ENCODE data around the gene UNC13B. TPM values are rescaled to one million over a fixed set of nuclear protein-coding genes. Genes with fewer than 3 reads are reported as not detected.

The UNC13B gene
- 1 to 10 TPM; 3.2 to 3.5 TPM for total RNA-seq
- polyA plus RNA-seq: 0.54 TPM

- Mint-ChIP-seq H3K9me3 (no peaks in the 10 kb centered on the region), H3K27me3 (peaks cover 2 to 10% of the 10 kb centered on the region in 2 donors), H3K27ac (peak within 1 kb of the TSS in 6 of 8 donors; percentile 49 to 92 (median 77)), H3K4me1 (peaks cover 11 to 24% (median 12%) of the 10 kb centered on the region in 3 donors), H3K36me3 (peaks cover 0 to 5% (median 0%) of the 10 kb centered on the region in 3 donors), H3K4me3 (peak within 1 kb of the TSS; percentile 91 to 95 (median 92))
- POLR2A ChIA-PET: no interaction called here
- Histone ChIP-seq H3K27ac (ENCODE audit: low read depth, low read length) (no peak within 1 kb of the TSS), H3K4me1 (ENCODE audit: insufficient read depth, low read length) (no peaks in the 10 kb centered on the region), H3K36me3 (ENCODE audit: insufficient read depth, low read length) (no peaks in the 10 kb centered on the region), H3K4me3 (ENCODE audit: low read length) (peak within 1 kb of the TSS; percentile 54), H3K27me3 (ENCODE audit: insufficient read depth, low read length, poor library complexity, severe bottlenecking) (no peaks in the 10 kb centered on the region), H3K9me3 (ENCODE audit: low read length) (no peaks in the 10 kb centered on the region)
- DNase-seq: peak; percentile 59 to 79 (median 69)
- CTCF ChIA-PET: interaction anchor here (1.3 to 1.4 kb wide), 2 partner anchors 45 to 65 kb away, joined by 4 read pairs; partner anchors contain the start of gene PIGO
These were observed at the start of gene UNC13B for GRCh38 chr9:35161713-35162604. Gene UNC13B, plus strand, starts transcription at chr9:35162009. Its CDS starts 275 bp downstream, at chr9:35162284.

GRCh38 chr9:35112257-35113020, 49.4 kb upstream of the UNC13B start:
- H3K27ac ChIP-seq (ENCODE audit: low read depth, low read length): peak overlapping the region; percentile 35
- H3K27me3 ChIP-seq (ENCODE audit: insufficient read depth, low read length, poor library complexity, severe bottlenecking): no peaks in the 10 kb centered on the region
- Mint-ChIP-seq H3K9me3 (no peaks in the 10 kb centered on the region), H3K36me3 (peaks cover 0 to 7% (median 0%) of the 10 kb centered on the region in 3 donors), H3K4me1 (peaks cover 58 to 71% (median 66%) of the 10 kb centered on the region in 3 donors), H3K27ac (peak overlapping the region; percentile 7 to 95 (median 88)), H3K4me3 (peak overlapping the region; percentile 52 to 85 (median 78)), H3K27me3 (peaks cover 0 to 1% of the 10 kb centered on the region in 2 donors)
- peak overlapping the region; percentile 50 for H3K4me3 ChIP-seq (ENCODE audit: low read length)
- H3K36me3 ChIP-seq (ENCODE audit: insufficient read depth, low read length): no peaks in the 10 kb centered on the region
- POLR2A ChIA-PET: interaction anchor here (1.6 kb wide), 2 partner anchors 9 to 41 kb away, joined by 7 read pairs; partner anchors contain the start of gene STOML2
- CTCF ChIA-PET: interaction anchor here (1.2 to 3.2 kb wide), 5 partner anchors 10 to 491 kb away, joined by 4 to 16 read pairs (median 5); partner anchors contain the start of genes PIGO, STOML2 and VCP
- DNase-seq: no peak
- H3K9me3 ChIP-seq (ENCODE audit: low read length): no peaks in the 10 kb centered on the region
- H3K4me1 ChIP-seq (ENCODE audit: insufficient read depth, low read length): peaks cover 52% of the 10 kb centered on the region

GRCh38 chr9:35114113-35114839, 47.5 kb upstream of the UNC13B start:
- H3K4me3 ChIP-seq (ENCODE audit: low read length): peak overlapping the region; percentile 61
- Mint-ChIP-seq H3K27ac (peak overlapping the region; percentile 92 to 100 (median 96)), H3K9me3 (no peaks in the 10 kb centered on the region), H3K4me3 (peak overlapping the region; percentile 86 to 97 (median 89)), H3K36me3 (peaks cover 0 to 2% (median 0%) of the 10 kb centered on the region in 3 donors), H3K4me1 (peaks cover 53 to 71% (median 66%) of the 10 kb centered on the region in 3 donors), H3K27me3 (peaks cover 0 to 1% of the 10 kb centered on the region in 2 donors)
- H3K27me3 ChIP-seq (ENCODE audit: insufficient read depth, low read length, poor library complexity, severe bottlenecking): no peaks in the 10 kb centered on the region
- CTCF ChIA-PET: interaction anchor here (1.1 to 5.2 kb wide), 4 partner anchors 11 to 215 kb away, joined by 3 to 50 read pairs (median 10); partner anchors contain the start of genes PIGO and STOML2
- no peaks in the 10 kb centered on the region for H3K9me3 ChIP-seq (ENCODE audit: low read length)
- H3K36me3 ChIP-seq (ENCODE audit: insufficient read depth, low read length): no peaks in the 10 kb centered on the region
- H3K4me1 ChIP-seq (ENCODE audit: insufficient read depth, low read length): peaks cover 52% of the 10 kb centered on the region
- DNase-seq: peak; percentile 53 to 87 (median 67)
- POLR2A ChIA-PET: interaction anchor here (0.7 to 1.7 kb wide), 3 partner anchors 11 to 1001 kb away, joined by 6 to 7 read pairs (median 6); no protein-coding TSS in a partner anchor
- H3K27ac ChIP-seq (ENCODE audit: low read depth, low read length): peak overlapping the region; percentile 82

- Histone ChIP-seq H3K9me3 (ENCODE audit: low read length) (no peaks in the 10 kb centered on the region), H3K27ac (ENCODE audit: low read depth, low read length) (peak overlapping the region; percentile 82), H3K27me3 (ENCODE audit: insufficient read depth, low read length, poor library complexity, severe bottlenecking) (no peaks in the 10 kb centered on the region), H3K4me1 (ENCODE audit: insufficient read depth, low read length) (peaks cover 49% of the 10 kb centered on the region), H3K4me3 (ENCODE audit: low read length) (peak overlapping the region; percentile 61), H3K36me3 (ENCODE audit: insufficient read depth, low read length) (no peaks in the 10 kb centered on the region)
- ChIA-PET CTCF (interaction anchor here (0.9 to 5.2 kb wide), 10 partner anchors 12 to 767 kb away, joined by 3 to 50 read pairs (median 5); partner anchors contain the start of genes FANCG, PIGO, STOML2 and VCP), POLR2A (interaction anchor here (0.5 to 1.7 kb wide), 9 partner anchors 11 to 1243 kb away, joined by 3 to 8 read pairs (median 6); partner anchors contain the start of genes FANCG, STOML2 and VCP)
- peaks cover 0 to 2% (median 0%) of the 10 kb centered on the region in 3 donors for H3K36me3 Mint-ChIP-seq
- DNase-seq: peak in 4 of 5 donors; percentile 22 to 70 (median 24)
- H3K27ac Mint-ChIP-seq: peak overlapping the region; percentile 92 to 100 (median 96)
- H3K4me3 Mint-ChIP-seq: peak overlapping the region; percentile 86 to 97 (median 89)
- peaks cover 49 to 65% (median 60%) of the 10 kb centered on the region in 3 donors for H3K4me1 Mint-ChIP-seq
- H3K27me3 Mint-ChIP-seq: peaks cover 0 to 1% of the 10 kb centered on the region in 2 donors
- no peaks in the 10 kb centered on the region for H3K9me3 Mint-ChIP-seq
These were observed 46.8 kb upstream of the UNC13B start for GRCh38 chr9:35114840-35115628.

- Histone ChIP-seq H3K27ac (ENCODE audit: low read depth, low read length) (peak within 1 kb of the TSS; percentile 82), H3K4me1 (ENCODE audit: insufficient read depth, low read length) (peaks cover 41% of the 10 kb centered on the region), H3K36me3 (ENCODE audit: insufficient read depth, low read length) (no peaks in the 10 kb centered on the region), H3K9me3 (ENCODE audit: low read length) (no peaks in the 10 kb centered on the region), H3K27me3 (ENCODE audit: insufficient read depth, low read length, poor library complexity, severe bottlenecking) (no peaks in the 10 kb centered on the region), H3K4me3 (ENCODE audit: low read length) (peak within 1 kb of the TSS; percentile 61)
- Mint-ChIP-seq H3K4me3 (peak within 1 kb of the TSS; percentile 86 to 97 (median 89)), H3K36me3 (peaks cover 0 to 2% (median 0%) of the 10 kb centered on the region in 3 donors), H3K4me1 (peaks cover 46 to 56% (median 51%) of the 10 kb centered on the region in 3 donors), H3K27ac (peak within 1 kb of the TSS; percentile 92 to 100 (median 96)), H3K27me3 (peaks cover 0 to 1% of the 10 kb centered on the region in 2 donors), H3K9me3 (no peaks in the 10 kb centered on the region)
- ChIA-PET CTCF (interaction anchor here (0.9 to 5.2 kb wide), 12 partner anchors 11 to 766 kb away, joined by 3 to 50 read pairs (median 6); partner anchors contain the start of genes FANCG, PIGO, STOML2 and VCP), POLR2A (interaction anchor here (0.5 to 1.4 kb wide), 5 partner anchors 13 to 1244 kb away, joined by 3 to 8 read pairs (median 4); partner anchors contain the start of genes FANCG, STOML2 and VCP)
- peak; percentile 89 to 96 (median 94) for DNase-seq
These were observed 45.9 kb upstream of the UNC13B start, which contains the start of gene ATOSB for GRCh38 chr9:35115680-35116538. Gene ATOSB, minus strand, starts transcription at chr9:35115862. Its CDS starts 7,588 bp downstream, at chr9:35108274.

GRCh38 chr9:35116539-35116897, 45.3 kb upstream of the UNC13B start:
- Mint-ChIP-seq H3K36me3 (peaks cover 0 to 2% (median 0%) of the 10 kb centered on the region in 3 donors), H3K27me3 (peaks cover 0 to 1% of the 10 kb centered on the region in 2 donors), H3K9me3 (no peaks in the 10 kb centered on the region), H3K4me3 (peak overlapping the region; percentile 86 to 97 (median 89)), H3K27ac (peak overlapping the region; percentile 92 to 100 (median 96)), H3K4me1 (peaks cover 43 to 50% (median 47%) of the 10 kb centered on the region in 3 donors)
- Histone ChIP-seq H3K4me3 (ENCODE audit: low read length) (peak overlapping the region; percentile 61), H3K36me3 (ENCODE audit: insufficient read depth, low read length) (no peaks in the 10 kb centered on the region), H3K9me3 (ENCODE audit: low read length) (no peaks in the 10 kb centered on the region), H3K4me1 (ENCODE audit: insufficient read depth, low read length) (peaks cover 37% of the 10 kb centered on the region), H3K27ac (ENCODE audit: low read depth, low read length) (peak overlapping the region; percentile 82), H3K27me3 (ENCODE audit: insufficient read depth, low read length, poor library complexity, severe bottlenecking) (no peaks in the 10 kb centered on the region)
- POLR2A ChIA-PET: interaction anchor here (0.6 to 1.1 kb wide), 2 partner anchors 36 to 516 kb away, joined by 4 read pairs; partner anchors contain the start of gene FANCG
- CTCF ChIA-PET: interaction anchor here (0.6 to 5.2 kb wide), 17 partner anchors 10 to 766 kb away, joined by 3 to 50 read pairs (median 4); partner anchors contain the start of genes PIGO, STOML2, UNC13B and VCP
- no peak for DNase-seq

Data from CD8-positive, alpha-beta memory T cell (primary cell).